Measurements from ENCODE around the gene LBH. TPM values are rescaled to one million over a fixed set of nuclear protein-coding genes. Genes with fewer than 3 reads are reported as not detected.

Gene LBH
- polyA plus RNA-seq, 1 donor: 32.6 TPM

- H3K27me3 ChIP-seq (ENCODE audit: control insufficient read depth, insufficient read depth, low read length): no peaks in the 10 kb centered on the region
- H3K9me3 ChIP-seq (ENCODE audit: control insufficient read depth, low read depth, low read length): no peaks in the 10 kb centered on the region
- no CpG with 5 or more reads among the region's 3 CpGs for WGBS (ENCODE audit: insufficient coverage, low lambda C conversion rate)
- DNase-seq: no peak
- H3K4me3 ChIP-seq (ENCODE audit: low read length): no peak overlapping the region
- H3K27ac ChIP-seq (ENCODE audit: low read length): no peak overlapping the region
- peaks cover 12% of the 10 kb centered on the region for H3K4me1 ChIP-seq (ENCODE audit: control insufficient read depth, insufficient read depth, low read length)
- H3K36me3 ChIP-seq (ENCODE audit: control insufficient read depth, insufficient read depth, low read length): no peaks in the 10 kb centered on the region
Measured at GRCh38 chr2:30223413-30223874, 7.9 kb upstream of the LBH start.

DNA sequence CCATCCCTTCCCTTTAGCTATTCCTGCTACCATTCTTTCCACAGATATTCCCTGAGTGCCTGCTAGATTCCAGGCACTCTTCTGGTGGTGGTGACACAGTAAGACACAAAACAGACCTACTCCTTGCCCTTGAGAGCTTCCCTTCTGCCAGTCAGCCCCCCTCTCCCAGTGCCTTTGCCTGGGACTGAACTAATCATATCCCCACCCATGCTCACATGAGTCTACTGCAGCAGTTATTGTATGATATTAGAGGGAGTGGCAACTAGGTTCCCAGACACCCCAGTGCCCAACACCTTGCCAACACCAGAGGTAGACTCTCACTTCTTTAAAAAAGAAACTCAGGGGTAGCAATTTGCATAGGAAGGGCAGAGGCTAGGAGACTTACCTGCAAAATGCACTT, 7.2 kb upstream of the LBH start:
- Histone ChIP-seq H3K27ac (ENCODE audit: low read length) (no peak overlapping the region), H3K36me3 (ENCODE audit: control insufficient read depth, insufficient read depth, low read length) (no peaks in the 10 kb centered on the region), H3K4me1 (ENCODE audit: control insufficient read depth, insufficient read depth, low read length) (peaks cover 8% of the 10 kb centered on the region), H3K9me3 (ENCODE audit: control insufficient read depth, low read depth, low read length) (no peaks in the 10 kb centered on the region), H3K4me3 (ENCODE audit: low read length) (no peak overlapping the region), H3K27me3 (ENCODE audit: control insufficient read depth, insufficient read depth, low read length) (no peaks in the 10 kb centered on the region)
- no peak for DNase-seq

DNA sequence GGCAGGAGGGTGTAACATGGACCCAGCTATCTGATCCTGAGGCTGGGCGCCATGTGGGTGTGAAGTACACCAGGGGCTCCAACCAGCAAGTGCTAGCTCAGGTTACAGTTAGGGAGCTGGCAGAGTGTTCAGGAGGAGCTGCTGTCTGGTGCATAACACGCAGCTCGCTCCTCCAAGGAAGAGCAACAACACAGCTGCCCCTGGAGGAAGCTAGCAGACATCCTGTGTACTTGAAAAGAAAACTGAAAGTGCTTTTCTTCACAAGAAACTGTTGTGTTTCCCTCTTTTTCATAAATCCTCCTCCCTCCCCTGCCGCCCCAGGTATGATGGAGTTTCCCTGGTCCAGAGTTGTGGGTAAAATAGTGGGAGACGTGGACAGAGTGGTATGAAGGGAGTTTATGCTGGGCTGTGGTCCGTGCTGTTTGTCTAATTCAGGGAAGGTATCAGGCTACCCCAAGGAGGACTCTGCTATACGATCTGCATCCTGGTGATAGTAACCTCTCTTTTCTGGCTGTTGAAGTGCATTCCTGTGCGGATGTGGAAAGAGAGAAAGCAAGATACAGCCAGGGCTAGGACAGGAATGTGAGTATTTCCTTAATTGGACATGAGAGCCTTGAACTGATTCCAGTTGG, 6.1 kb upstream of the LBH start:
- Histone ChIP-seq H3K27ac (ENCODE audit: low read length) (peak overlapping the region; percentile 75), H3K9me3 (ENCODE audit: control insufficient read depth, low read depth, low read length) (no peaks in the 10 kb centered on the region), H3K27me3 (ENCODE audit: control insufficient read depth, insufficient read depth, low read length) (peaks cover 5% of the 10 kb centered on the region), H3K4me1 (ENCODE audit: control insufficient read depth, insufficient read depth, low read length) (peaks cover 8% of the 10 kb centered on the region), H3K36me3 (ENCODE audit: control insufficient read depth, insufficient read depth, low read length) (no peaks in the 10 kb centered on the region), H3K4me3 (ENCODE audit: low read length) (peak overlapping the region; percentile 10)
- WGBS (ENCODE audit: insufficient coverage, low lambda C conversion rate): no CpG with 5 or more reads among the region's 8 CpGs
- peak; percentile 33 to 63 for DNase-seq

GRCh38 chr2:30226144-30227032, 4.9 kb upstream of the LBH start:
- WGBS (ENCODE audit: insufficient coverage, low lambda C conversion rate): 72% methylated on average over 5 of the region's 10 CpGs
- H3K27me3 ChIP-seq (ENCODE audit: control insufficient read depth, insufficient read depth, low read length): peaks cover 14% of the 10 kb centered on the region
- no peak for DNase-seq

DNA sequence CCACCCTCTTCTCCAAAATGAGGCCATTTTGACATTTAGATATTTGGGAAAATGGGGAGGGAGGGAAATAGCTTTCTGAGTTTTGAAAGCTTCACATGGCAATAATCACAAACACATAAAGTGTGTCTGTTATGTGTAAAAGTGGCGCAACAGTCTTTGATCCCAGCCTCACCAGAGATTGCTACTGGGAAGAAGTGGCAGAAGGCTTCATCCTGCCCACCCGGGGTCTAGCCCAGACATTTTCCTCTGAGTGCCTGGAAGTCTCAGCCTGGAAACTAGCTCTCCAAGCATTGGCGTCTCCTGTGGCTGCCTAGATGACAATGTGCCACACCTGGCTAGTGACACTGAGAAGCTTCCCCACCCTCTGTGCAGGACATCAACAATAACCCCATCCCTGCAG, 1.7 kb upstream of the LBH start:
- Histone ChIP-seq H3K36me3 (ENCODE audit: control insufficient read depth, insufficient read depth, low read length) (no peaks in the 10 kb centered on the region), H3K27me3 (ENCODE audit: control insufficient read depth, insufficient read depth, low read length) (peaks cover 45% of the 10 kb centered on the region), H3K9me3 (ENCODE audit: control insufficient read depth, low read depth, low read length) (no peaks in the 10 kb centered on the region), H3K4me1 (ENCODE audit: control insufficient read depth, insufficient read depth, low read length) (peaks cover 12% of the 10 kb centered on the region), H3K27ac (ENCODE audit: low read length) (no peak overlapping the region), H3K4me3 (ENCODE audit: low read length) (no peak overlapping the region)
- DNase-seq: no peak
- no CpG with 5 or more reads among the region's 3 CpGs for WGBS (ENCODE audit: insufficient coverage, low lambda C conversion rate)

More at GRCh38 chr2:30226144-30227032, 4.9 kb upstream of the LBH start:
- Histone ChIP-seq H3K4me3 (ENCODE audit: low read length) (no peak overlapping the region), H3K27ac (ENCODE audit: low read length) (peak overlapping the region; percentile 75), H3K4me1 (ENCODE audit: control insufficient read depth, insufficient read depth, low read length) (peaks cover 12% of the 10 kb centered on the region), H3K9me3 (ENCODE audit: control insufficient read depth, low read depth, low read length) (no peaks in the 10 kb centered on the region), H3K36me3 (ENCODE audit: control insufficient read depth, insufficient read depth, low read length) (no peaks in the 10 kb centered on the region)

DNA sequence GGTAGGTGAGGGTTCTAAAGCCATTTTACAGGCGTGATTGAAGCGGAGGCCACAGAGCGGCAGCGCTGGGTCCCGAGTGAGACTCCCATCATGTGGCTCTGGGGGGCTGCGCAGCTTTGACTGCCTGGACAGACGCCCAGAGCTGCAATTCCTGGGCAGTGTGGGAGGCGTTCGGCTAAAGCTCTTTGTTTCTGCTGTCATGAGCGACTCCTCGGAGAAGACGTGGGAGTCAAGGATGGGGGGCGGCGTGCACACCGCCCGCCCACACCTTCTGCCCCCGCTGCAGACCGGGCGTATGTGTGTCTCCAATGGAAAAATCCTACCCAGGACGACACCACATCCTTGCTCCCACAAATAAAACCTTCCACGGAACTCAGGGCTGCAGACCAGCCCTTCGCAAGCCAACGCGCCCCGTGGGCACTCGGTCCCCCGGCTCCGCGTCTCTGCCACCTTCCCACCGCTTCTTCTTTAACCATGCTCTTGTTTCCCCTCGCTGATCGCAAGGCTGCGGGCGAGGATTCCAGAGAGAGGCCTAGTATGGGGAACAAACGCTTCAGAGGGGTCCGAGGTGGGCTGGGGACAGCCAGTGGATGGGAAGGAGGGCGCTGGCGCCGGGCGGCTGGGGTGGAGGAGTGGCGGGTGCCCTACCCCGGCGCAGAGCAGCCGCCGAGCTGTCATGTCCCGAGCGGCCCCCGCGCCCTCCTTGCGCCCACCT, 680 bp upstream of the LBH start:
- peaks cover 16% of the 10 kb centered on the region for H3K4me1 ChIP-seq (ENCODE audit: control insufficient read depth, insufficient read depth, low read length)
- H3K9me3 ChIP-seq (ENCODE audit: control insufficient read depth, low read depth, low read length): no peaks in the 10 kb centered on the region
- peak in 1 of 2 donors; percentile 60 for DNase-seq

GRCh38 chr2:30231996-30232800, 864 bp downstream of the LBH start:
- H3K9me3 ChIP-seq (ENCODE audit: control insufficient read depth, low read depth, low read length): no peaks in the 10 kb centered on the region
- H3K27ac ChIP-seq (ENCODE audit: low read length): peak overlapping the region; percentile 40
- peak overlapping the region; percentile 68 for H3K4me3 ChIP-seq (ENCODE audit: low read length)
- peaks cover 53% of the 10 kb centered on the region for H3K27me3 ChIP-seq (ENCODE audit: control insufficient read depth, insufficient read depth, low read length)
- H3K4me1 ChIP-seq (ENCODE audit: control insufficient read depth, insufficient read depth, low read length): peaks cover 16% of the 10 kb centered on the region
- H3K36me3 ChIP-seq (ENCODE audit: control insufficient read depth, insufficient read depth, low read length): peaks cover 12% of the 10 kb centered on the region
- peak; percentile 61 to 70 for DNase-seq
- no CpG with 5 or more reads among the region's 70 CpGs for WGBS (ENCODE audit: insufficient coverage, low lambda C conversion rate)

More for the DNA sequence above, 680 bp upstream of the LBH start:
- H3K36me3 ChIP-seq (ENCODE audit: control insufficient read depth, insufficient read depth, low read length): no peaks in the 10 kb centered on the region
- H3K27ac ChIP-seq (ENCODE audit: low read length): peak overlapping the region; percentile 70
- WGBS (ENCODE audit: insufficient coverage, low lambda C conversion rate): no CpG with 5 or more reads among the region's 50 CpGs
- peaks cover 53% of the 10 kb centered on the region for H3K27me3 ChIP-seq (ENCODE audit: control insufficient read depth, insufficient read depth, low read length)
- H3K4me3 ChIP-seq (ENCODE audit: low read length): peak overlapping the region; percentile 68

GRCh38 chr2:30232801-30233130, 1.4 kb downstream of the LBH start:
- Histone ChIP-seq H3K4me3 (ENCODE audit: low read length) (peak overlapping the region; percentile 68), H3K27me3 (ENCODE audit: control insufficient read depth, insufficient read depth, low read length) (peaks cover 53% of the 10 kb centered on the region), H3K9me3 (ENCODE audit: control insufficient read depth, low read depth, low read length) (no peaks in the 10 kb centered on the region), H3K4me1 (ENCODE audit: control insufficient read depth, insufficient read depth, low read length) (peaks cover 16% of the 10 kb centered on the region), H3K27ac (ENCODE audit: low read length) (peak overlapping the region; percentile 40), H3K36me3 (ENCODE audit: control insufficient read depth, insufficient read depth, low read length) (peaks cover 12% of the 10 kb centered on the region)
- no peak for DNase-seq
- no CpG with 5 or more reads among the region's 8 CpGs for WGBS (ENCODE audit: insufficient coverage, low lambda C conversion rate)

GRCh38 chr2:30233271-30234009, 2.1 kb downstream of the LBH start:
- Histone ChIP-seq H3K27ac (ENCODE audit: low read length) (no peak overlapping the region), H3K4me1 (ENCODE audit: control insufficient read depth, insufficient read depth, low read length) (peaks cover 16% of the 10 kb centered on the region), H3K9me3 (ENCODE audit: control insufficient read depth, low read depth, low read length) (no peaks in the 10 kb centered on the region), H3K27me3 (ENCODE audit: control insufficient read depth, insufficient read depth, low read length) (peaks cover 53% of the 10 kb centered on the region), H3K36me3 (ENCODE audit: control insufficient read depth, insufficient read depth, low read length) (peaks cover 15% of the 10 kb centered on the region), H3K4me3 (ENCODE audit: low read length) (peak overlapping the region; percentile 68)
- no CpG with 5 or more reads among the region's 4 CpGs for WGBS (ENCODE audit: insufficient coverage, low lambda C conversion rate)
- no peak for DNase-seq
